ENCODE results near the gene CDH4.
"Not testable (repeated sequence)": the region's sequence is repeated elsewhere in the genome, so short reads cannot be mapped to it uniquely, and the experiment has no call there.

Gene CDH4

DNA sequence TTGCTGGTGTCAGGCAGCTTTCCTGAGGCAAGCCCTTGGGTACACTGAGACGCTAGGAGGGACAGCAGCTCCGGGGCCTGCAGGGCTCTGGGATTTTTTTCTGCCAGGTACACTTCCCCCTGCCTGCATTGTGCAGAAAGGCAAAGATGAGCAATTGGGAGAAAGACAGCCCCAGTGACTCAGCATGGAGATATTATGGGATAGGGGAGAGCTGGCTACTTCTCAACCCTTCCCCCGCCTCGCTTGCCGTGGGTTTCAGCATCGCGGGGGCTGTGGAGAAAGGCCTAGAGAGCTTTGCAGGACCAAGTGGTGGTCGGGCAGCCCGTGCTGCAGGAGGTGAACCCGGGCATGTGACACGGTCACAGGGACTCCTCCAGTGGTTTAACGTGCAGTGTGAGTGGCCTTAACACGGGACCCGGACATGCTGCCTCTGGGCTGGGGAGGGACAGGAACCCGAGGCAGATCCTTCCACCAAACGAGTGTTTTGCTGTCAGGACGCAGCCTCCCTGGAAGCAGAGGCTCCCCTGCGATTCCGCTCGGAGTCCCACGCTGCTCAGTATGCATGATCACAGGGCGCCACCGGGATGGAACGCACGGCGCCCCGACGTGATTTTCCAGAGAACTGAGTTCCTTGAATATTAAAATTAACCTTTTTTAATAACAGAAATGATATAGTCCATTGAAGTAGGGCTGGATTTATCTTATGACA is 139.9 kb downstream of the CDH4 start:
- no peak for DNase-seq

DNA sequence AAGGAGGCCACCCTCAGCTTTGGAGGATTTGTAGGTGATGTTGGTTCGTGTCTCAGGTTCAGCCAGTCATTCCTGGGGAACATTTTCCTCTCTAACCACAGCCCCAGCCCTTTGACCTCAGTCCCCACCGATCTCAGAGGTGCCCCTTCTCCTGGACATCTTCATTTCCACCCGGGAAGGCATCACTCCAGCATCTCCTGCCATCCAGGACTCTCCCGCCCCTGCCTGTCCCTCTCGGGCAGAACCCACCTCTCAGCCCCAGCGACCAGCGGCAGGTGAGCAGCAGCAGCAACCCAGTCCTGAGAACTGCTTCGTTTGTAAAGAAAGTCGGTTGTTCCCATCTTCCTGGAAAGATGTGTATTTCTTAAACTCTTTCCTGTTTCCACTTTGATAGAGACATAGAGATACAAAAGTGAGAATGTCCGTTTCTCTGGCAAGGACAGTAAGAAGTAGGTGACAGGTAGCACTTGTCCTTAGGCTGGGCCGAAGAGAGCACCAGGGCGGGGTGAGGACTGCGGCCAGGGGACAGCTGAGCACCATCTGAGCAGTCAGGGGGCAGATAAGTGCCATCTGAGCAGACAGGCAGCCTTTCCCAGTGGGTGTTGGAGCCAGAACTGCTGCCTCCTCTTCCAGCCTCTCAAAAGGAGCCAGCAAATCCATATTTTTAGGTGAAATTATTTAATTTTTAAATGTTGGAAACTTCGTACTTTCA is 142.2 kb downstream of the CDH4 start:
- no peak for DNase-seq

DNA sequence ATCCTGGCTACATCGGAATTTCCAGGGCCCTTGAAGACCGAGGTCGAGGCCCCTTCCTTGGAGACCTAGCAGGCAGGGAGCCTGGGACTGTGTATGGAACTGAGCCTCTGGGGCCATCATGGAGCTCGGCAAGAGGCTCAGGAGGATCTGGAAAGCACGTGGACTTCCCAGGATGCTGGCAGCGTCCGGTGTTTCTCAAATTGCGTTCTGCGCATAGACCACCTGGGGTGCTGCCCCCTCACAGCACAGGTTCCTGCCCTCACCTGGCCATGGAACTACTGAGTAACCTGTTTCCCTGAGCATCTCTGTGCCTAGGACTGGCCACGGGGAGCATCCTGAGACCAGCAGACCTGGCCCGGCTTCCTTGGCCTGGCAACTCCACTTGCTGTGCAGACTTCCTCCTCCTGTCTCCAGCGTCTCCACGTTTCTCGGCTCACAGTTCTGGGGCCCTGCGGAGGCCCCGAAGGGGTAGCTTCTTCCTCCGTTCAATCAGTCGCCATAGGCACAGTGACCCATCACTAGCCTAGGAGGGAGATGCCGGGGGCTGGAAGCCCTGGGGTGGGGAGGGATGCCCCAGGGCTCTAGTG is 144.3 kb downstream of the CDH4 start:
- no peak for DNase-seq

GRCh38 chr20:61397146-61397545 is 145.1 kb downstream of the CDH4 start:
- DNase-seq = no peak

- DNase-seq = no peak
Measured at GRCh38 chr20:61397790-61398189, 145.7 kb downstream of the CDH4 start.

DNA sequence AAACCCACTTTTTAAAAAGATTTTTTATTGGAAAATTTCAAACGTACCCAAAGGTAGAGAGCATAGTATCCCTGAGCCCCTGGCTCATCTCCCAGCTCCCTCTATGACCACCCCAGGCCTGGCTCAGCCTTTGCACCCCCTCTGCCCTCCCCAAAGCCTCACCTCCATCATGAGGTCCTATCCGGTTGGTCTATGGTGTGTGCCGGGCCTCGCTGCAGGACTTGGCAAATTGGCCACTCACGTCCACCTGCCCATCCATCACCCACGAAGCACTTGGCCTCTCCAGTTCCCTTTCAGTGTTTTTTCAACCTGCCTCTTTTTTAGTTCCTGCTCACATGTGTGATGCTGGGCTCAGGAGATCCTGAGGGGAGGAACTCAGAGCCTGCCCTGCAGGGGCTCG is 147.4 kb downstream of the CDH4 start:
- no peak for DNase-seq

DNA sequence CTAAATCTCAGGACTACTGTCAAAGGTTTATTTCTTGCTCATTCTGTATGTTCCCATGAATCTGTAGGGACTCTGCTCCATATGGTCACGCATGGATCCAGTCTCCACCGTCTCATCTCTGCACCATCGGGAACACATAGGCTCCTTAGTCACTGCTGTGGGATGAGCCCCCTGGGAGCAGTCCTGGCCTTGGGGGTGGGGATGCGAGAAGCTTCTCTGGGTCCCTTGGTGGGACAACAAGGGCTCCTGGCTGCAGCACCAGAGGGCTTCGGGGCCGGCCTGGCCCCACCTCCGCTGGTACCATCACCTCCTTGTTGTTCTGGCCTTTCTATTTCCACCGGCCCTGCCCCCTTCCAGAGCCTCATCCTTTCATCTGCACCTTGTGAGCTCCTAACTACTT is 148.4 kb downstream of the CDH4 start:
- no peak for DNase-seq

DNA sequence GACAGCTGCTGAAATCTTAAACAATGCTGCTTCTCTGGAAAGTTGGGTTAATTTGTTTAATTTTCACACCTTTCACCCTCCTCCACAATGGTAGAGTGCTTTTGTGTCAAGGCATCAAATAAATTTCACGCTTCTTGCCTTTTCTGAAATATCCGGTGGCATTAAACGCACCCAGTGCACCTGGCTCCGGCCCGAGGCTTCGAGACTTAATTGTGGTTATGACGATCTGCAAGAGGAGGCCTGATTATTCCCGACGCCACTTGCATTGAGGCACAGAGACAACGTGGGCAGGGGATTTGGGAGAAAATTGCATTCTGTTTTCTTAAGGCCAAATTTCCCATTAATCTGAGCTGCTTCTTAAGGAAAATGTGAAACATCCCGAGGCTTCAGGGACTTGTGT is 152.2 kb downstream of the CDH4 start:
- DNase-seq = no peak

DNA sequence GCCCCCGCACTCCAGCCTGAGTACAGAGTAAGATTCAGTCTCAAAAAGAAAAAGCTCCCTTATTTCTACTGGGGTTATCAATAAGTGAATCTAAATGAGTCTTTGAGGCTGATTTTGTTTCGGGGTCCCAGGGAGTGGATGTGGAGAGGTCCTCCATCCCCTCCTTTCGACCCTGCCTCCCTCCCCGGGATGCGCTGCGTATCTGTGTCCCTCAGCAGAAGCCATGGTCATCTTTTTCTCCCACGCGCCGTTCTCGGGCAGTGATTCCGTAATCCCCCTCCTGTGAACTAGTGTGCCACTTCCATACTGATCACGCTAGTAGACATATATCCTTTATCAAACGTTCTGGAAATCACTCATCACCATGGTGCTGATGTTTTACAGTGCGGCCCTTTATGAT is 152.9 kb downstream of the CDH4 start:
- DNase-seq = no peak

DNA sequence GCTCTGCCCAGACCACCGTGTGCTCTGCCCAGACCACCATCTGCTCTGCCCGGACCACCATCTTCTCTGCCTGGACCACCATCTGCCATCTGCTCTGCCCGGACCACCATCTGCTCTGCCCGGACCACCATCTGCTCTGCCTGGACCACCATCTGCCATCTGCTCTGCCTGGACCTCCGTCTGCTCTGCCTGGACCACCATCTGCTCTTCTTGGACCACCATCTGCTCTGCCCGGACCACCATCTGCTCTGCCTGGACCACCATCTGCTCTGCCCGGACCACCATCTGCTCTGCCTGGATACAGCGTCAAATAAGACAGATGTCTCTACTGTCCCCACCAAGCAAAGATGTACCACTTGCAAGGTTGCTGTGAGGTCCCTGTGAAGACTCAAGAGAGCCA is 154.7 kb downstream of the CDH4 start:
- not testable (repeated sequence) for DNase-seq

GRCh38 chr20:61407561-61407960 is 155.5 kb downstream of the CDH4 start:
- no peak for DNase-seq

- DNase-seq = no peak
Measured at GRCh38 chr20:61408951-61409740, 157.1 kb downstream of the CDH4 start.

- DNase-seq = no peak
Measured at GRCh38 chr20:61411743-61412142, 159.7 kb downstream of the CDH4 start.

DNA sequence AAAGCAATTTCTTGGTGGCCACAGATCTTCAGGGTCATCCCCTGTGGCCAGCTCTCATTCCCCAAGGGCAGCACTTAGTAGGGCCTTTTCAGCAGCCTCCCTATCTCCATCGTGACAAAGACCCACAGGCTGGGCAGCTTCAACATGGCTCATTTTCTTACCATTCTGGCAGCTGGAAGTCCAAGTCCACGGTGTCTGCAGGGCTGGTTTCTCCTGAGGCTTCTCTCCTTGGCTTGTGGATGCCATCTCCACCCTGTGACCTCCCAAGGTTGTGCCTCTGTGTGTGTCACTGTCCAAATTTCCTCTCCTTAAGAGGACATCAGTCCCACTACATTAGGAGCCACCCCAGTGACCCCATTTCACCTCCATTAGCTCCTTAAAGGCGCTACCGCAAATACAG is 161.7 kb downstream of the CDH4 start:
- no peak for DNase-seq

DNA sequence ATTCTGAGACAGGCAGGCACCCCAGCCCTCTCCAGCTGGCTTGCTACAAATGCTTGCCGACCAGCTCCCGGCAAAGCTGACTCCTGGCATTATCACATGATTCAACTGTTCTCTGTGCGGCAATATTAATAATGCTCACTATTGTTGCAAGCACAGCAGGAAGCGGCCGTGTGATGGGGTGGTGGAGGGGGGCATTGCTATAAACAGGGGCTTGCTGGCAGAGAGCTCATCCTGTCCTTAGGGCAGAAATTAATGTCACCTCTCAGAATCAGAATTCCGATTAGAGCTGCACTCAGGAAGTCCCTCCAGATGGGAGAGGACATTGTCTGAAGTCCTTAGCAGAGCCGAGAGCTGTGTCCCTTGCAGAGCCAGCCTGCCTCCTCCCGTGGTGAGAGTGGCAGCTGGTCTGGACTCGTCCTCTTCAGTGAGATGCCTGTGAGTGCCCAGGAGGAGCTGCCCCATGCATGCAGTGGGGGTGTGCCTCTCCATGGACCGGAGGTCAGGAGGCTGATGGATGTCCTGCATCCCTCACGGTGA is 162.5 kb downstream of the CDH4 start:
- no peak for DNase-seq

DNA sequence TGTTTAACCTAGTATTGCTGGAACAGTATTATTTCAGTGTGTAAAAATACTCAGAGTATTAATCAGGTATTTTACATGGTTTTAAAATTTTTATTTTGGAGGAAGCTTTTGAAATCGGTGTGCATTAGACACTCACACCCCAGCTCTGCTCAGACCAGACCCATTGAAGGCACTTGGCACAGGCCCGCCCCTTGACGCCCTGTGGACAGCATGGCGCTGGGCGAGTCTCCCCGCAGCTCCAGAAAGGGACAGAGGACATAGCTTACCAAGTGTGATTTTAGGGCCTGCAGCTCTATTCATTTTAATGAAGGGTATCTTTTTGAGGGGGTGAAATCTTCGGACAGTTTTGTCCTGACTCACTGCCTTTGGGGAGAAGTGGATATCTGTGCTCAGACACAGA is 164.5 kb downstream of the CDH4 start:
- DNase-seq = no peak

- DNase-seq = no peak
Measured at GRCh38 chr20:61417221-61417941, 165.3 kb downstream of the CDH4 start.

DNA sequence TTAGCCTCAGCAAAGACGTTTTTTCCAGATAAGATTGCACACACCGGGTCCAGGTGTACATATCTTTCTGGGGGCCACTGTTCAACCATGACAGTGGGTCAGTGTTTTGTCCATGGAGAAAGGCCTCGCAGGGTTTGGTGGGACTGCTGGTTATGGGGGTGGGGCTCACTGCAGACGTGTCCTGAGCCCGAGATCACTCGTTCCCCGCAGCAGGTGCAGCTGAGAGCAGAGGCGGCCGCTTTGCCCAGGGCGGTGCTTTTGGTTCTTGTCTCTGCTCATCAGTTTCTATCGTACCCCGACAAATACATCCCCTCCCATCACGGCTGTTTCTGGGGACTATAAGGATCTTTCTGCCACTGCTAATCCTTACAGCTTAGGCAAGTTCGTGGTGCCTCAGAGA is 166.9 kb downstream of the CDH4 start:
- DNase-seq = no peak

GRCh38 chr20:61419501-61419900 is 167.4 kb downstream of the CDH4 start:
- no peak for DNase-seq

DNA sequence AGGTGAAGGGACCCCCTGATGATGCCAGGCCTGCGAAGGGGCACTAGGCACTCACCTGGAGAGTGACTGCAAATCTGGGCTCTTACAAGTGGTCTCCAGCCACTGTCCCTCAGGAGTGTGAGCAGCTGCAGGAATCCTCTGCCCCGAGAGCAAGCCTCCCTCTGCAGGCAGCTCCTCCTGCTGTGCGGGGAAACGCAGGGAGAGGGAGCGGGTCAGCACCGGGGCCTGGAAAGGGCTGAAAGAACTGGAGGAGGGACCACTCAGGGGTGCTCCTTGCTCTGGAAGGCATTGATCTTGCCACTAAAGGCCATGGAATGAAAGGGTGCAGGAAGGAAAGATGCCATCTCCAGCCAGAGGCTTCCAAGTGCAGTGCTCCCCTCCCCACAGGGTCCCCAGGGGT is 168.0 kb downstream of the CDH4 start:
- DNase-seq = no peak

DNA sequence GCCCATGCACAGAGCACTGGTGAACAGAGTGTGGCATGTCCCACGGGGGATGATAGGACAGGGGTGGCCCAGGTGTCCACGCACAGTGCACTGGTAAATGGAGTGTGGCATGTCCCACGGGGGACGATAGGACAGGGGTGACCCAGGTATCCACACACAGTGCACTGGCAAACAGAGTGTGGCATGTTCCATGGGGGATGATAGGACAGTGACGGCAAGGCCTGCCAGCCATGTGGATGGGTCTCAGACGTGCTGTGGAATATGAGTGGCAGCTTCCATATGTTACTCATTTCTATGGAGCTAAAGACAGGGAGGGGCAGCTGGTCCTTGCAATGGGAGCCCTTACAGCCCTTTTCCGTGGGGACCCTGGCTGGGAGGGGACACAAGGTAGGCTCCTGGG is 168.7 kb downstream of the CDH4 start:
- no peak for DNase-seq

- no peak for DNase-seq
Measured at GRCh38 chr20:61422636-61423425, 170.8 kb downstream of the CDH4 start.
